Activated CD4-positive, alpha-beta T cell treated with anti-CD3 and anti-CD28 coated beads, Interleukin-2, amount 50 U/mL, for 4 hours (primary cell): ENCODE data around the gene SORD.
"Not testable (repeated sequence)": the region's sequence is repeated elsewhere in the genome, so short reads cannot be mapped to it uniquely, and the experiment has no call there.

Experiments
- DNase-seq, 2 experiments: peaks; one replicate each; pipeline ENCODE4 v3.0.0-alpha.2; 2020

SORD gene

DNA sequence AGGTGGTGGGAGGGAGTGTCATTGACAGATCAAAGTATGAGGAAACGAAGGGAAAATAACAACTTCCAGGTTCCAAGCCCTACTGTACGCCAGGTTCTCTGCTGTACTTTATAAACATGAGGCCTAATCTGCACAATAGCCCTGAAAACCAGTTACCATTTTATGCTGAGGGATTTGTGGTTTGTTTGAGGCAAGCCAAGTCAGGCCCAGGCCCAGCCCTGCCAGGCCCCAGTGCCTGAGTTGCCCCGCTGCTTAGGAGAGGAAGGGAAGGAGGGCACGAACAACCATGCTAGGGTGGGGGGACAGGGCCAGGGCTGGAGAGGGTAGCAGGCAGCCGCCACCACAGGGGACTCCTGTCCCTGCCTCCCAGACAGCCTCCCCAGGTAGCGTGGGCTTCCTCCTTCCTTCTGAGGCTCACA lies 47.0 kb downstream of the SORD start:
- DNase-seq, result not testable (repeated sequence)

DNA sequence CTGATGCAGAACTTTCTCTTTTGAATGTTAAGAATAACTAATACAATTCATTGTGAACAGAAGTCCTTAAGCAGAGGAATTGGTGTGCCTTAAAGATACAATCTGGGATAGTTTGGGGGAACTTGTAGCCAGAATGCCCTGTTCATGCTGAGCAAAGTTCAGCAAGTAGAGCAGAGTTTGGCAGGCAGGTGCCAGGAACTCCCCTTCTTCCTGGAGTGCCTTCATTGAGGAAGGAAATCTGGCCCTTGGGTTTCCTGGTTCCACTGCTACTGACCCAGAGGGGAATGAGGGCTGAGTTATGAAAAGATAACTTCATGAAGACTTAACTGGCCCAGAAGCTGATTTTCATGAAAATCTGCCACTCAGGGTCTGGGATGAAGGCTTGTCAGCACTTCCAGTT lies 50.6 kb downstream of the SORD start:
- DNase-seq, result not testable (repeated sequence)

DNA sequence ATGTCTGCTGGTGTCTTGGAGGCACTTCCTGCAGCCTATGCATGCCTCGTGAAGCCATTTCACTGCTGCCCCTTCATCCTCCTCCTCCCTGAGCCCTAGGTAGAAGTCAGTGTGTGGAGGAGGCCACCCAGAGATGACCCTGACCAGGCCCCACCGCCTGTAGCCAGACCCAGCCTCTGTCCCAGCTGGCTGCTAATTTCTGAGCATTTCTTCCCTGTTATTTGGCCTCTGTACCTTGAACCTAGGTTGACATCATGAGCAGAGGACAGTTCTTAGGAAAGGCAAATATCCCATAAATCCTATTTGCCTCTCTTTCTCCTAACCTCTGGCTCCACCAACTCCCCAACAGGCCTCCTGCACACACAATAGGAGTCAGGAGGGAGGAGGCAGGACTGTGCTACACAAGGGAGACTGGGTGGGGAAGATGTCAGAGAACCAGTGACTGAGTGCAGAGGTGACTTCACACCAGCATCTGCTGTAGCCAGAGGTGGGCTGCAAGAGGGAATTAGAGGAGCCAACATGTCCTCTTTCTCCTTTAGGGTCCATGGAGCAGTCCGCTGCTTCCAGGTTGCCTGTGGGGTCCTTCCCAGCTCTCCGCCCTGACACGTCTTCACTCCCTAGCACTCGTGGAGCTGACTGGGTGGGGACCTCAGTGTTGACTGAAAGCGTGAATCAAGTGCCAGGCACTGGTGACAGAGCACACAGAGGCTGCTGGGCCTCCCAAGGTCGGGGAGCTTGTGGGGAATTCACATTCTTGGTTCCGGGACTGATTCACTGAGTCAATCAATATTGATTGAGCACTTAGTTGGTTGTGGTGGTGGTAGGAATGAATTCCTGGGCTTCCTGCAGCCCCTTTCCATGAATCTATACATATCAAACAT lies 52.7 kb downstream of the SORD start:
- DNase-seq, result not testable (repeated sequence)

DNA sequence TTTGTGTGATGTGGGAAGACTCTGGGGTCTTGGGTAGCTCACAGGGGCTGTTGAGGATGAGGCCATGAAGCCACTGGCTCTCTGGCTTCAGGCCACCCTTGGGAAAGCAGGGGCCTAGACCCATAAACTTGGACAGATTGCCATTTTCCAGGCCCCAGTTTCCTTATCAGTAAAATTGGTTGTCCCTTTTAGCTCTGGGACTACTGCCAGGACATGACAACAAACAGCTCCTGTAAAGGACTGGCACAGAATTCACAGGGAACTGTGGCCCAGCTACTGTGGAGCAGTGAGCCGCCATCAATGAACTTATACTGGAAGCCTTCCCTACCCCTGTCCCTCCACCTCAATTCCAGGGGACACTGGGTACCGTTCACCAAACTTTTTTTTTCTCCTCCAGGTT lies 54.4 kb downstream of the SORD start:
- DNase-seq, result not testable (repeated sequence)

DNA sequence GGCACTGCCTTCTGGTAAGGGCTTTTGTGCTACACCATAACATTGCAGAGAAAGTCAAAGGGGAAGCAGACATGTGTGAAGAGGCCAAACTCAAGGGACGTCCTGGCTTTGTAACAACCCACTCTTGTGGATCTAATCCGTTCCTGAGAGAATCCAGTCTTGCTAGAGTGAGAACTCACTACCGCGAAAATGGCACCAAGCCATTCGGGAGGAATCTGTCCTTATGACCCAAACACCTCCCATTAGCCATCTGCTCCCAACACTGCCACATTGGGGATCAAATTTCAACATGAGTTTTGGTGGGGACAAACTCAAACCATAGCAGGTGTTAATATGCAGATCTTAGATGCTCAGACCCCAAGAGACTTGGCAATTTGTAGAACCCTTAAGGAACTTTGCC lies 56.2 kb downstream of the SORD start:
- not testable (repeated sequence) for DNase-seq

DNA sequence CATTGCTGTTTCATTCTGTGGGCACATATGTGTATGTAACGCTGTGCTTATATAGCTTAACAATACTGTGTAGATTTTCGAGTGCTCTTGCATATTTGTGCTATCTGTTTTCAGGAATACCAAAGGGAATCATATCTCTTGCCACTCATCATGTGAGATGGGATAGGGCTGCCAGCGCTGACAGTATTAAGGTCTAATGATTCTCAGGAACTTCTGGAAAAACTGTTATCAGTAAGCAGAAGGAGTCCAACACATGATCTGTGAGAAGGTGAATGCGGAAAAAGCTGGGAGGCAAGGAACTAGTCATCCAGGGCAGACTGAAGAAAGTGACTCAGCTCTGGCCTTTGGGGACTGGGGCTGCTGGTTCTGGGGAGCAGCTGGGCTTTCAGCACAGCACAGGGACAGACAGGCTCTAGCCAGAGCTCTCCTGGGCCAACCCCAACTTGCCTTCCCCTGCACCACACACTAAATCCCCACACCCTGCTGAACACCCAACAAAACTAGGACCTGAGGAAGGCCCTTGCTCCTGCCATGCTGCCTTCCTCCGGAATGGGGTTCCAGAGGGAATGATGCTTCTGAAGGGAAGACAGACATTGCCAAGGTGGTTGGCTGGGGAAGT lies 56.7 kb downstream of the SORD start:
- DNase-seq, result not testable (repeated sequence)

DNA sequence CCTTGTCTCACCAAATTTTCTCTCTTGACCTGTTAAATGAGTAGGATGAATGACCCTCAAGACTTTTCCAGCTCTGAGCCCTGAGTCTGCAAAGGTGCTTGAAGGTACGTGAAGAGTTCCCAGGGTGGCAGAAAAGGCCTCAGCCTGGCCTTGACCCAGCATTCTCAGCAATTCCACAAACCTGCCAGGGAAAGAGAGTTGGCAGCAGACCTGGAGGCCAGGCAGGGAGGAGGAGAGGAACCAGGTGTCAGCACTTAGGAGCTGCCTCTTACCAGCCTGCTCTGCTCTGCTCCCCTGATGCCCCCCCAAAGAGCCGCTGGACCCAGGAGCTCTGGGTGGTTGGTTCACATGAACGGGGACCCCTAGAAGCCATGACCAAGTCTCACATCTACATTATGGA lies 57.6 kb downstream of the SORD start:
- DNase-seq, result not testable (repeated sequence)

DNA sequence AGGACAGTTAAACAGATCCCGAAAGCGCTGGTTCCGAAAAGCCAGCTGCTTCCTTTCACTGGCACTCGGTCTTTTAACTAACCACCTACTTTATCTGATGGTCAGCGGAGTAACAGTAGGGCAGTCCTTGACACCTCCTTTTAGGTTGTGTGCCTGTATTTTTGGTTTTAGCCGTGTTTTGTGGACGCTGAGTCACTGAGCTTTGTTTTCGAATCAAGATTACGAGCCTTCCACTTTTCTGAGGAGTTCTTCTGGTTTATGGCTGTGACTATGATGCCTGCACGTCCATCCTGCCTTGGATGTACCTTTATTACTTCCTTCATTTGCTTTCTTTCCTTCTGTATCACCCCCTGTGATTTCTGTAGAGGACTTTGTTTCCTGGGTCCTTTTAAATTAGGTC lies 59.4 kb downstream of the SORD start:
- not testable (repeated sequence) for DNase-seq

DNA sequence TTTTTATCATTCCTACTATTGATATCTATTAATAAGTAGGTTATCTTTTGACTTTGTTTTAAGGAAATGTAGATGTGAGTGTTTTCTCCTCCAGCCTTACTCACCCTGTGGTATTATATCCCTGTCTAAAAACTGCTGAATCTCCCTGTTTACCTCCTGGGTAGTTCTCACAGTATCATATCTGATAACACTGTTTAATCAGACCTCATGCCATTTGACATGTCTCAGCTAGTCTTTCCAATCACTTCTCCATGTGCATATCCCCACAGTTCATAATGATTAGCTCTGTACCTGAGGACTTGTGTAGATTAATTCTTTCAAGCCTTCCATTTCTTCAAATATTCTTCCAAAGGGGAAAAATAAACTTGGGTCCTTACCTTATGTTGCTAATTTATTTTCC lies 60.2 kb downstream of the SORD start:
- no peak for DNase-seq

DNA sequence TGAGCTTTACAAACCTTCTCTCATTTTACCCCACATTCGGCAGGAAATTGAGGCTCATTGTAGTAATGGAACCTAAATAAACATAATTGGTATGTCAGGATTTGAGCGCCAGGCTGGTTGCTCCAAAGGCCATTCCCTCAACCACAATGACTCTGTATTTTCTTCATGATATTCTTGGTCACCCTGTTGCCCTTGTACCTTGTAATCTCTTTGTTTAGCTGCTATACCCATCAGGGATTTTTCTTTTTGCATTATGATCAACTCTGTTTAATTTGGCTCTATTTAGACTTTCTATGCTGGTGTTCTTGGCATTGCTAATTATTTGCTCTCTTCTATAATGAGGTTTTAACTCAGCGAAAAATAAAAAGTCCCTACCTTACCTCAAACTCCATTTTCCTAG lies 61.2 kb downstream of the SORD start:
- DNase-seq, result no peak

DNA sequence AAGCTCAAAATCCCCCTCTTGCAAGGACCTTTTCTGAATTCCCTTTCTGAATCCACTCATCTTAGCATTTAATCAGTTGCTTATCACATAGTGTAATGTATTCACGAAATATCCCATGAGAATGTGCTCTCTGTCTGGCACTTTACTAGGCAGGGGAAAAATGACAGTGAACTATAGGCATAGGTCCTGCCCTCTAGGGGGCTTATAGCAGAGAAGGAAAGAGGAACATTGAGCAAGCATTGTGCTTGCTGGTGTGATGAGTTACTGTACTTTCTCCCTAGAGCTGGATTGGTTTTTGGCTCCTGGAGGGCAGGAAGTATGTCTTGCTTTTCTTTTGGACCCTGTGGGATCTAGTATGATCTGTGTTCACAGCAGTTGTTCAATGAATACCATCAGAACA lies 64.5 kb downstream of the SORD start:
- no peak for DNase-seq

DNA sequence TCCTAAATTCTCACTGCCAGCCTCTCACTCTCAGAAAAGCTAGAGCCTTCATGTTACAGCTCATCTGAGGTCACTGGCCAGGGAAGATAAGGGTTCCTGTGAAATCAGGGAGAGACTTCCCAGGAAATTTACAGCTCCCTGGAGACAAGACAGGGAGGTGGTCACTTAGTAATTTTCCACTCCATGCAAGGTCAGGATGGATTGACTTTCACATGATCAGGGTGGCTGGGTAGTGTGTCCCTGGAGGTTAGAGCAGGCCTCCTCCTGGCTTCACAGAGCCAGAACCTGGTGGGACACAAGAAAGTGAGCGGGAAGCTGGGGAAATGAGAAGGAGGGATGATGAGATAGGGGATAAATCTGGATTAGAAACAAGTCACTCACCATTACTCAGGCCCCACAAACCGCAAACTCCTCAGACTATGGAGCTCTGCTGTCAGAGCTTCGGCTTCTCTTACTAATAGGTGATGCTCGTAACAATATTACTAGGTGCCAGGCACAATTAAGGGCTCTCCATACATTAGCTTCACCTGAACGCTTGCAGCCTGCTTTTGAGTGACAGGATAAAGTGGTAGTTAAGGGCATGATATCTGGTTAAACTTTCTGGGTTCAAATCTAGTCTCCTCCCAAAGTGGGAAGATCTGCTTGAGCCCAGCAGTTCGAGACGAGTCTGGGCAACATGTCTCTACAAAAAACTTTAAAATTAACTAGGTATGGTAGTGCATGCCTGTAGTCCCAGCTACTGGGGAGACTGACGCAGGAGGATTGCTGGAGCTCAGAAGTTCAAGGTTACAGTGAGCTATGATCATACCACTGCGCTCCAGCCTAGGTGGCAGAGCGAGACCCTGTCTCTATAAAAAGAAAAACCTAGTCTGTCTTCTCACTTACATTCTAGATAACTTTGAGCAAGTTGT lies 66.1 kb downstream of the SORD start:
- DNase-seq, result no peak

DNA sequence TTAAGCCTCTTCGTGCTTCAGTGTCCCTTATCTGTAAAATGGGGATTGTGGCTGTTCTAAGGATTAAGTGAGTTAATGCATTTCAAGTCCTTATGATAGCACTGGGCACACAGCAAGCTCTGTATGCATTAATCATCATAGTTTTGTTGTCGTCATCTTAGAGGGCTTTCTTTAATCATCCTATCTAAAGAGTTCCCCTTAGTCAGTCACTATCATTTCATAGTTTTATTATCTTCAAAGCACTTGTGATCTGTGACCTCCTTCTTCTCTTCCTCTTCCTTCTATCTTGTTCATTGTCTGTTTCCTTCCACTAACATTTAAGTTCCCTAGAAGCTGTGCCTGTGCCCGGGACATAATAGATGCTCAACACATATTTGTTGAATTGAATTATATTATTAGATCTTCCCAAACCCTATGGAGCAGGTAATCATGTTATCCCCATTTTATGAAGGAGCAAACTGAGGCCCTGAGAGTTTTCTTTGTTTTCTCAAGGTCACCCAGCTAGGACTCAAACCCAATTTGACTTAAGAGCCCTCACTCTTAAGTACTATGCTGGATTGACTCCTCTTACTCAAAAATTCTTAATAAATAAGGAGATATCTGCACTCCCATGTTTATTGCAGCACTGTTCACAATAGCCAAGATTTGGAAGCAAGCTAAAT lies 66.8 kb downstream of the SORD start:
- no peak for DNase-seq

DNA sequence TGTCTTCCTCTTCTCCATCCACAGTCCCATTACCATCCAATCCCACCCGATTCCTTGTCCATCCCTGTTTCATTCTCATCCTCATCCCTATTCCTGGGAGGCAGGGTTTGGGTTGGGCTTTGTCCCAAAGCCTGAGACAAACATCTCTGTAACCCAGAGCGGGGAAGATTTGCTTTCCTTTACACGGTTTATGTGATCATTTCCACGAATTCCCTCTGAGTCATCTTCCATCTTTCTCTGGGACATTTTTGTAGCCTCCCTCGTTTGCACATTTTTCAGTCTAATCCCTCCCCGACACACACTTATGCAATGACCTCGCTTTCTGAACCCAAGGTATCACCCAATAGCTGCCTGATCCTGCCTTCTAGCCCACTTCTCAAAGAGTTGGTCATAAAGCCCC lies 68.2 kb downstream of the SORD start:
- DNase-seq, result no peak

DNA sequence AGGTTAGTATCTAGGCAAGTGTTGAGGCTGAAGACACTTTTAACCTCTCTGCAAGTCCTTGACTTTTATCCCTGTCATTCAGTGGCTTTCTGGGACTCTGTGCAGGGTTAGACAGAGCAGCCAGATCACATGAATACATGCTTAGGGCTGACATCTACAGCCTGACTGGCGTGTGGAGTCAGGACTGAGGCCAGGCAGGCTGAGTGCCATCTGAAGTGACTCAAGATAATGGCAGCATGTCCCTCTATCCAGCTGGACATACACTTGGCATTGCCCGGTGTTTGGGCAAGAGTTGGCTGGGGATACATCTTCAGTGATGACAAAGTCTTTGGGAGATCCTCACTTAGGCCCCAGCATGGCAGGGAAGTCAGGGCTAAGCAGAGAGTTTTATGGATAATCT lies 68.6 kb downstream of the SORD start:
- DNase-seq, result no peak

DNA sequence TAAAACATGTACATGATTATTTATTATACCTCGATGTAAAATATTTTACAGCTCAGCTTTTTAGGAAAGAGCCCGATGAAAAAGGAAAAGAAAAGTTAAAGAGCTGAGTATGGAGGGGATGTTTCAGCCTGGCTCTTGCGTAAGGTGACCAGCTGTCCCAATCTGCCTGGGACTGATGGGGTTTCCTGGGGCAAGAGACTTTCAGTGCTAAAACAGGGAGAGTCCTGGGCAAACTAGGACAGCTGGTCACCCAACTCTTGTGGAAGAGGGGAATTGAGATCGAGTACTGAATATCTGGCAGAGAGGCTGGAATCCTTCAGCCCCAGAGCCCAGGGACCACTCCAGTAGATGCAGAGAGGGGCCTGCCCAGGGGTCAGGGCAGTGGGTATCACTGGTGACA lies 70.0 kb downstream of the SORD start:
- DNase-seq, result no peak

DNA sequence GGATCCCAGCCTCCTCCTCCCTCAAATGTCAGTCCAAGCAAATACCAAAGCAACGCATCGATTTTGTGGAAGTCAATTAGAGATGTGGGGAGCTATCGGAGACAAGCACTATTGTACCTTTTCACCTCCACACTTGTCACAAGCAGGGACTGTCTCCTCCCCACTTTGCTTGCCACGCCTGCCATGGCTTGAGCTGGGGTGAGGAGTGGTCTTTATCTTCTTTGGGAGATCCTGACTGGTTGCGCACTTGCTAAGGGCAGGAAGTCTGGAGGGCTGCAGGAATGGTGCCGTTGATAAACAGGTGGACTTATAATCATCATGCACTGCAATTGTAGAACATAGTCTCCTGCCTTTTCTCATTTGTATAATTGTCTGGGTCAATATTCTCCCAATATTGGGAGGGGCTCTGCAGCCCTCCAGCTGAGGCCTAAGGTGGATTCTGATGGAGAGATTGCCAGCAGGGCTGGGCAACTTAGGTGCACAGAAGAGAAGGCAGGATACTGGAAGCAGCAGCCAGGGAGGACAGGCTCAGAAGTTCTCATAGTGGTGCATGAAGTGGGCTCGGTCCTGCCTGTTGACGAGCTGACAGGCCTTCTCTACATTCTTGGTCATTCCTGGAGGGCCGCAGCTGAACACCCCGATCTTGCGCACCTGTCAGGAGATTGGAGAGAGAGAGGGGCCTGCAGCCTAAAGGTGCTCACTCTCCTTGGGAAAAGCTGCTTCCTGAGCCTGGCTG lies 70.8 kb downstream of the SORD start:
- DNase-seq, result no peak

DNA sequence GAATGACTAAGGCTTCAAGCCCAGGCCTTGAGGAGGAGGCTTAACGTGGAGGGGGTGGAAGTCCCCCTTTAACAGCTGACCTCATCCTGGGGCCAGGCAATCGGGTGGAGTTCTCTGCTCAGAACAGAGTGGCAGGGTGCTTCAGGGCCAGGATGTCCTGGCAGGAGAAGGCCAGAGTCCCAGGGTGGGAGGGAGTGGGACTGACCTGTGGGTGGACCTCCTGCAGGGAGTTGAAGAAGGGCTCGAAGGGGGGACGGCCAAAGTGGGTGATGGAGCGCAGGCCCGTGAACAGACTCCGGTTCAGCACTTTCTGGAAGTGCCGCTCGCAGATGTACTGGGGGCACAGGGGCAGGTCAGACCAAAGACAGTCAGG lies 71.3 kb downstream of the SORD start:
- no peak for DNase-seq

DNA sequence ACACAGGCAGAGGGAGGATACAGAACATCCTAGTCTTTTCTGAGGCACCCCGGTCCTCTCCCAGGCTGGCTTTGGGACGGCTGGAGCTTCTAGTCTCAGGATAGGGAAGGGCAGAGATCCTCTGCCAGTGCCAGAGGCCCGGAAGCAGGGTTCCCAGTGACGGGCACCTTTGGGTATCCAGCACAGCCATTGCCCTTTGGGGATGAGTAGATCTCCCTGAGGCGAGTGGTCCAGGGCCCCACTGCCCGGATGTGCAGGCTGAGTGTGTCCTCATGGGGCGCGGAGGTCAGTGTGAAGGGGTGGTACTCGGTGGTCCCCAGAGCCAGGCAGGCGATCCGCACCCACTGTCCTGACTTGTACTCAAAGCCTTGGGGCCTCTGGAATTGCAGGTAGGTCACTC lies 72.7 kb downstream of the SORD start:
- DNase-seq, result no peak

DNA sequence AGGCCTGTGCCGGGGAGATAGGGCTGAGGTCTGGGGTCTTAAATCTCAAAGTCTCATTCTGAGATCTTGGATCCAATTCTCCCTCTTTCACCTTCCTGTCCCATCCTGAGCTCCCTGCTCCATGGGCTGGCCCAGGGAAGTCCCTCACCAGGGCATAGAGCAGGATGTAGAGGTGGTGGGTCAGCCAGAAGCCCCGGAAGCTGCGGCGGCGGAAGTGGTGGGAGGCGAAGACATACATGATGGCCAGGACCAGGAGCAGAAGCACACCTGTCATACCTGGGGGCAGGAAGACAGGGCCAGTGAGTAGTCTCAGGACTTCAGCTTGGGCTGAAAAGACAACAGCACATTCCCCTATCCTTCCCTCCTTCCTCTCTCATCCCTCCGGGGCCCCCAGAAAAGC lies 74.5 kb downstream of the SORD start:
- DNase-seq, result no peak

DNA sequence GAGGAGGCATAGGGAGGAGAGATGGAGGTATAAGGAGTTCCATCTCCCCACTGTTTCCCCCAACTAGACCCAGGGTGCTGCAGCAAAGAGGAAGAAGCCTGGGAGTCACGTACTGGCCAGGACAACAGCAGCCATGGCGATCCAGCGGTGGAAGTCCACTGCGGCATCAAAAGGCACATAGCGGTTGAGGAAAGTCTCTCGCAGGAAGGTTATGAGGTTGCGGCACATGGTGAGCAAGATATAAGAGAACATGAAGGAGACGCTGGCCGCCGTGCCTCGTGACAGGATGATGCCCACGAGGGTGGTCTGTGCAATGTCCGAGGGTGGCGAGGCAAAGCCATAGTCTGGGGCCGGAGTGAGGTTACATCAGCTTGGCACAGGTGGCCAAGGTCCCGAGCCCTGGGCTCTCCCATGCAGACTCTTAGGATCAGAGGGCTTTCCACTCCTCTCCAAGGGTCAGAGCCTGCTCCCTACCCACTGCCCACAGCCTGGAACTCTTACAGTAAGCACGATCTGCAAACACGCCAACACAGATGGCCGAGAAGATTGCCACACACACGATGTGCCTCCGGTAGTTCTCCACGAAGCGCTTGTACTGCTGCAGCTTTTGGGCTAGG lies 76.7 kb downstream of the SORD start:
- DNase-seq, result no peak
